Measurements from ENCODE around the gene SLC41A3. TPM values are rescaled to one million over a fixed set of nuclear protein-coding genes. Genes with fewer than 3 reads are reported as not detected.

Gene SLC41A3
- total and polyA plus RNA-seq, 4 donors = 9.3 to 19.8 (median 12.7) TPM

GRCh38 chr3:126026761-126027160 is 57.2 kb downstream of the SLC41A3 start:
- Histone ChIP-seq H3K36me3 (ENCODE audit: control insufficient read depth in 4 of 4, insufficient read depth in 3 of 4, low read depth in 1 of 4, low read length in 3 of 4) (no peaks in the 10 kb centered on the region), H3K27ac (ENCODE audit: low read depth in 1 of 2, low read length in 2 of 2) (no peak overlapping the region)

GRCh38 chr3:126026277-126026751 is 57.6 kb downstream of the SLC41A3 start:
- no peaks in the 10 kb centered on the region for H3K4me1 ChIP-seq (ENCODE audit: control insufficient read depth in 4 of 4, insufficient read depth in 4 of 4, low read length in 3 of 4)
- no peak overlapping the region for H3K27ac ChIP-seq (ENCODE audit: low read depth in 1 of 2, low read length in 2 of 2)
- no peaks in the 10 kb centered on the region for H3K27me3 ChIP-seq (ENCODE audit: control insufficient read depth in 4 of 4, insufficient read depth in 4 of 4, low read length in 3 of 4)
- TF ChIP-seq SP1 (IDR thresholded peaks at IDR 0.05) = no peak
- TF ChIP-seq ZBTB33 (IDR thresholded peaks at IDR 0.05) = no peak
- no peak for TF ChIP-seq CTCF (IDR thresholded peaks at IDR 0.05; ENCODE audit: low read depth, low read length, missing input control)
- H3K9ac ChIP-seq (ENCODE audit: low read depth in 1 of 2, low read length in 2 of 2) = no peak overlapping the region
- H3K36me3 ChIP-seq (ENCODE audit: control insufficient read depth in 4 of 4, insufficient read depth in 3 of 4, low read depth in 1 of 4, low read length in 3 of 4) = no peaks in the 10 kb centered on the region
- DNase-seq (ENCODE audit: low spot score) = peak; percentile 27
- H3K9me3 ChIP-seq (ENCODE audit: control insufficient read depth in 4 of 4, low read length in 3 of 4) = peaks cover 0 to 7% (median 0%) of the 10 kb centered on the region in 4 donors
- H3K4me3 ChIP-seq (ENCODE audit: low read depth in 1 of 3, low read length in 3 of 3) = no peak overlapping the region
- WGBS = 92% methylated on average over 11 of the region's 11 CpGs

More at GRCh38 chr3:126026761-126027160, 57.2 kb downstream of the SLC41A3 start:
- Histone ChIP-seq H3K9ac (ENCODE audit: low read depth in 1 of 2, low read length in 2 of 2) (no peak overlapping the region), H3K9me3 (ENCODE audit: control insufficient read depth in 4 of 4, low read length in 3 of 4) (peaks cover 0 to 7% (median 0%) of the 10 kb centered on the region in 4 donors), H3K27me3 (ENCODE audit: control insufficient read depth in 4 of 4, insufficient read depth in 4 of 4, low read length in 3 of 4) (no peaks in the 10 kb centered on the region), H3K4me3 (ENCODE audit: low read depth in 1 of 3, low read length in 3 of 3) (no peak overlapping the region), H3K4me1 (ENCODE audit: control insufficient read depth in 4 of 4, insufficient read depth in 4 of 4, low read length in 3 of 4) (no peaks in the 10 kb centered on the region)
- WGBS = 93% methylated on average over 6 of the region's 6 CpGs
- peak; percentile 16 for DNase-seq (ENCODE audit: low spot score)
- no peak for TF ChIP-seq RXRA (IDR thresholded peaks at IDR 0.05)
- no peak for TF ChIP-seq EGR1 (IDR thresholded peaks at IDR 0.05; ENCODE audit: low read depth in 2 of 2)
- TF ChIP-seq JUND (IDR thresholded peaks at IDR 0.05) = no peak
- TF ChIP-seq RAD21 (IDR thresholded peaks at IDR 0.05) = no peak
- TF ChIP-seq FOXA2 (IDR thresholded peaks at IDR 0.05) = no peak
- no peak for TF ChIP-seq FOXA1 (IDR thresholded peaks at IDR 0.05)
- TF ChIP-seq YY1 (IDR thresholded peaks at IDR 0.05) = no peak
- no peak for TF ChIP-seq ATF3 (IDR thresholded peaks at IDR 0.05)
- TF ChIP-seq SP1 (IDR thresholded peaks at IDR 0.05) = no peak
- TF ChIP-seq NR2F2 (IDR thresholded peaks at IDR 0.05) = no peak
- TF ChIP-seq HNF4G (IDR thresholded peaks at IDR 0.05) = no peak
- TF ChIP-seq HNF4A (conservative IDR thresholded peaks at IDR 0.05) = no peak

- Histone ChIP-seq H3K4me3 (ENCODE audit: low read depth in 1 of 3, low read length in 3 of 3) (no peak overlapping the region), H3K9me3 (ENCODE audit: control insufficient read depth in 4 of 4, low read length in 3 of 4) (peaks cover 0 to 7% (median 0%) of the 10 kb centered on the region in 4 donors), H3K36me3 (ENCODE audit: control insufficient read depth in 4 of 4, insufficient read depth in 3 of 4, low read depth in 1 of 4, low read length in 3 of 4) (no peaks in the 10 kb centered on the region), H3K9ac (ENCODE audit: low read depth in 1 of 2, low read length in 2 of 2) (no peak overlapping the region), H3K4me1 (ENCODE audit: control insufficient read depth in 4 of 4, insufficient read depth in 4 of 4, low read length in 3 of 4) (no peaks in the 10 kb centered on the region), H3K27me3 (ENCODE audit: control insufficient read depth in 4 of 4, insufficient read depth in 4 of 4, low read length in 3 of 4) (no peaks in the 10 kb centered on the region), H3K27ac (ENCODE audit: low read depth in 1 of 2, low read length in 2 of 2) (no peak overlapping the region)
- WGBS = 96% methylated on average over 4 of the region's 4 CpGs
- DNase-seq (ENCODE audit: low spot score) = peak; percentile 22
- TF ChIP-seq FOXA2 (IDR thresholded peaks at IDR 0.05) = no peak
- no peak for TF ChIP-seq HNF4G (IDR thresholded peaks at IDR 0.05)
- TF ChIP-seq MAX (IDR thresholded peaks at IDR 0.05) = no peak
- no peak for TF ChIP-seq CTCF (IDR thresholded peaks at IDR 0.05; ENCODE audit: low read depth, low read length, missing input control)
- TF ChIP-seq FOXA1 (IDR thresholded peaks at IDR 0.05) = no peak
- no peak for TF ChIP-seq HNF4A (conservative IDR thresholded peaks at IDR 0.05)
- TF ChIP-seq NR2F2 (IDR thresholded peaks at IDR 0.05) = no peak
- TF ChIP-seq ATF3 (IDR thresholded peaks at IDR 0.05) = no peak
- TF ChIP-seq GABPA (IDR thresholded peaks at IDR 0.05 in 1 of 2, conservative IDR thresholded peaks at IDR 0.05 in 1 of 2) = no peak
- no peak for TF ChIP-seq EGR1 (IDR thresholded peaks at IDR 0.05; ENCODE audit: low read depth in 2 of 2)
- no peak for TF ChIP-seq ZBTB33 (IDR thresholded peaks at IDR 0.05)
- TF ChIP-seq TAF1 (conservative IDR thresholded peaks at IDR 0.05) = no peak
- TF ChIP-seq SP1 (IDR thresholded peaks at IDR 0.05) = no peak
- no peak for TF ChIP-seq YY1 (IDR thresholded peaks at IDR 0.05)
Observed at GRCh38 chr3:126025862-126026261, 58.1 kb downstream of the SLC41A3 start.

All from liver (tissue), 9 donors.